Fibroblast of skin of scalp (primary cell): ENCODE measurements around the gene GPR35.
A peak's percentile ranks its signal among the peaks of the same experiment; 100 is the strongest.

ENCODE experiments used
- DNase-seq: peaks from one replicate; pipeline ENCODE4 v3.0.0-alpha.2; 2013

GPR35 gene

GRCh38 chr2:240624011-240624949 lies 1.0 kb upstream of the GPR35 start:
- DNase-seq, result no peak

- peak; percentile 22 for DNase-seq
Observed at GRCh38 chr2:240626531-240627300, 1.4 kb downstream of the GPR35 start.

GRCh38 chr2:240627736-240628506 lies 2.6 kb downstream of the GPR35 start:
- DNase-seq, result no peak

- no peak for DNase-seq
Observed at GRCh38 chr2:240628507-240628807, 3.2 kb downstream of the GPR35 start.

GRCh38 chr2:240628808-240629618 lies 3.7 kb downstream of the GPR35 start:
- DNase-seq, result no peak

GRCh38 chr2:240629619-240629967 lies 4.3 kb downstream of the GPR35 start:
- DNase-seq, result no peak

- DNase-seq, result no peak
Observed at GRCh38 chr2:240629968-240630770, 4.9 kb downstream of the GPR35 start.

GRCh38 chr2:240630771-240631547 lies 5.7 kb downstream of the GPR35 start:
- DNase-seq, result no peak

GRCh38 chr2:240631548-240632305 lies 6.4 kb downstream of the GPR35 start:
- no peak for DNase-seq

GRCh38 chr2:240632306-240632721 lies 7.0 kb downstream of the GPR35 start:
- DNase-seq, result no peak

GRCh38 chr2:240635121-240635997 lies 10.1 kb downstream of the GPR35 start:
- no peak for DNase-seq

GRCh38 chr2:240635998-240636547 lies 10.8 kb downstream of the GPR35 start:
- no peak for DNase-seq

GRCh38 chr2:240636563-240637115 lies 11.4 kb downstream of the GPR35 start:
- DNase-seq, result no peak

GRCh38 chr2:240637116-240637900 lies 12.0 kb downstream of the GPR35 start:
- DNase-seq, result no peak

GRCh38 chr2:240637901-240638345 lies 12.6 kb downstream of the GPR35 start:
- DNase-seq, result no peak

- no peak for DNase-seq
Observed at GRCh38 chr2:240638512-240639160, 13.4 kb downstream of the GPR35 start.

GRCh38 chr2:240639566-240639965 lies 14.3 kb downstream of the GPR35 start:
- no peak for DNase-seq
